SJSA1 (cell line): ENCODE data around the gene CAPN10. TPM values are rescaled to one million over a fixed set of nuclear protein-coding genes. Genes with fewer than 3 reads are reported as not detected.
A peak's percentile ranks its signal among the peaks of the same experiment; 100 is the strongest.
"Not testable (repeated sequence)": the region's sequence is repeated elsewhere in the genome, so short reads cannot be mapped to it uniquely, and the experiment has no call there.

Source experiments
- DNase-seq, 2 experiments: peaks; one replicate each; pipeline ENCODE4 v3.0.0-alpha.2; 2015 to 2020; ENCODE audit warnings: low spot score in 2 of 2, low read depth in 1 of 2
- H3K27ac ChIP-seq: fragments of 250-450 bp; sonication (Bioruptor Pico); 2 replicates; pipeline ENCODE4 v1.5.1; 2020; ENCODE audit warnings: mild to moderate bottlenecking, moderate library complexity
- H3K27me3 ChIP-seq: fragments of 250-450 bp; sonication (Bioruptor Pico); replicated peaks from 2 replicates; pipeline ENCODE4 v1.5.1; 2020; ENCODE audit warnings: mild to moderate bottlenecking, moderate library complexity
- H3K36me3 ChIP-seq: fragments of 250-450 bp; sonication (Bioruptor Pico); 2 replicates; pipeline ENCODE4 v1.5.1; 2020; ENCODE audit warnings: mild to moderate bottlenecking
- H3K4me1 ChIP-seq: fragments of 250-450 bp; sonication (Bioruptor Pico); replicated peaks from 2 replicates; pipeline ENCODE4 v1.6.1; 2021; ENCODE audit warnings: mild to moderate bottlenecking
- H3K4me3 ChIP-seq: fragments of 250-450 bp; sonication (Bioruptor Pico); 2 replicates; pipeline ENCODE4 v1.5.1; 2020; ENCODE audit warnings: mild to moderate bottlenecking
- H3K9me3 ChIP-seq: fragments of 250-450 bp; sonication (Bioruptor Pico); replicated peaks from 2 replicates; pipeline ENCODE4 v1.5.1; 2020; ENCODE audit warnings: mild to moderate bottlenecking
- total RNA-seq: library from RNA; depleted of rRNA; stranded (reverse); fragments of >200 nt; shearing (Covaris generic); gene quantifications from 2 replicates; pipeline ENCODE4 v1.2.3, GENCODE V29; 2014; rRNA removed

Gene CAPN10
- total RNA-seq, result 17.7 and 34.0 TPM in 2 replicates

DNA sequence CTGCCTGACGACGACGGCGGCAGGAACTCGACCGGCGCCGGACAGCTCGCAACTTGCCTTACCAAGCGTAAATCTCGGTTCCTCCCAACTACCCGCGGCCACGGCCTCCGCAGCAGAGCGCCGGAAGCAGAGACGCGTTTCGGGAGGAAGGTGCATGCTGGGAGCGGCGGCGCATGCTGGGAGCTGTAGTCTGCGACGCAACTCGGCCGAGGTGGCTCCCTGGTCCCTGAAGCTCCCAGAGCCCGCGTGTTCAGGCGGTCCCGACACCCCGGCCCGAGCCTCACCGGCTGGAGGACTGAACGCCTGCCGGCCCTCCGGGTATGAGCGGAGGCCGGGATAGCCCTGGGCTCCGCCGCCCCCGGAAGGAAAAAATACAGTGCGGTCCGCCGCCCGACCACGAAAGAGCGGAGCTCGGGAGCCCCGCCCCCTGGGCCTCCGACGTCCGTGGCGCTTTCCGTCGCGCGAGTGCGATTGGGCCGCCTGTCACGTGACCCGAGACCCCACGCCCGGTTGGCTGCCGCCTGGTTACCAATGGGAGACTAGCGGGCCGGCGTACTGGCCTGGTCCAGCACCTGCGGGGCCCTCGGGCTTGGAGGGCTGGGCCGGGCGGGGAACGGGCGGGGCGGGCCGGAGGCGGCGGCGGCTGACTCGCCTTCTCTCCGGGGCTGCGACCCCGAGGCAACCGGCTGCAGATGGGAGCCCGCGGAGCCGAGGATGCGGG lies at the start of gene CAPN10:
CAPN10 (plus strand) TSS at position 537 of the 721 bp plus-strand sequence; CDS start at position 715, 178 bp downstream.
- Histone ChIP-seq H3K27ac (peak within 1 kb of the TSS; percentile 56), H3K9me3 (no peaks in the 10 kb centered on the region), H3K27me3 (no peaks in the 10 kb centered on the region), H3K36me3 (peaks cover 23% of the 10 kb centered on the region), H3K4me3 (peak within 1 kb of the TSS; percentile 80), H3K4me1 (peaks cover 15% of the 10 kb centered on the region)
- peak; percentile 97 to 98 for DNase-seq

DNA sequence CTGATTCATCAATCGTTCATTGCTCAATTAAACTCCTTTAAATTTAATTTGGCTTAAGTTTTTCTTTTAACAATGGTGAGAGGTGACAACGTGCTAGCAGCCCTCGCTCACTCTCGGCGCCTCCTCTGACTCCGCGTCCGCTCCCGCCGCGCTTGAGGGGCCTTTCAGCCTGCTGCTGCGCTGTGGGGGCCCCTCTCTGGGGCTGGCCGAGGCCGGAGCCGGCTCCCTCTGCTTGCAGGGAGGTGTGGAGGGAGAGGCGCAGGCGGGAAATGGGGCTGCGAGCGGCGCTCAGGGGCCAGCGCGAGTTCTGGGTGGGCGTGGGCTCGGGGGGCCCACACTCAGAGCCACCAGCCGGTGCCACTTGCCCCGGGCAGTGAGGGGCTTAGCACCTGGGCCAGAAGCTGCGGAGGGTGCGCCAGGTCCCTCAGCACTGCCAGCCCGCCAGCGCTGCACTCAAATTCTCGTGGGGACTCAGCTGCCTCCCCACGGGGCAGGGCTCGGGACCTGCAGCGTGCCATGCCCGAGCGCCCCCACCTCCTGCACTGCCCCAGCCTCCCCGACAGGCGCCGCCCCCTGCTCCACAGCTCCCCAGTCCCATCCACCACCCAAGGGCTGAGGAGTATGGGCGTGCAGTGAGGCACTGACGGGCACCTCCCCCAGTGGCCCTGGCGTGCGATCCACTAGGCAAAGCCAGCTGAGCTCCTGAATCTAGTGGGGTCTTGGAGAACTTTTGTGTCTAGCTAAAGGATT lies 48.3 kb upstream of the CAPN10 start:
- H3K9me3 ChIP-seq, result no peaks in the 10 kb centered on the region
- DNase-seq, result peak in 1 of 2 experiments; percentile 36
- no peak overlapping the region for H3K27ac ChIP-seq
- H3K36me3 ChIP-seq, result peaks cover 12% of the 10 kb centered on the region
- no peak overlapping the region for H3K4me3 ChIP-seq
- no peaks in the 10 kb centered on the region for H3K27me3 ChIP-seq
- no peaks in the 10 kb centered on the region for H3K4me1 ChIP-seq

- H3K9me3 ChIP-seq, H3K27ac ChIP-seq, DNase-seq, H3K4me3 ChIP-seq, H3K4me1 ChIP-seq, H3K27me3 ChIP-seq: not testable (repeated sequence)
- H3K36me3 ChIP-seq, result peaks cover 13% of the 10 kb centered on the region
Measured at GRCh38 chr2:240539101-240539500, 47.4 kb upstream of the CAPN10 start.

- H3K27me3 ChIP-seq, result no peaks in the 10 kb centered on the region
- no peak overlapping the region for H3K4me3 ChIP-seq
- H3K4me1 ChIP-seq, result no peaks in the 10 kb centered on the region
- no peaks in the 10 kb centered on the region for H3K9me3 ChIP-seq
- H3K27ac ChIP-seq, result no peak overlapping the region
- peaks cover 16% of the 10 kb centered on the region for H3K36me3 ChIP-seq
- no peak for DNase-seq
Measured at GRCh38 chr2:240539906-240540305, 46.6 kb upstream of the CAPN10 start.

DNA sequence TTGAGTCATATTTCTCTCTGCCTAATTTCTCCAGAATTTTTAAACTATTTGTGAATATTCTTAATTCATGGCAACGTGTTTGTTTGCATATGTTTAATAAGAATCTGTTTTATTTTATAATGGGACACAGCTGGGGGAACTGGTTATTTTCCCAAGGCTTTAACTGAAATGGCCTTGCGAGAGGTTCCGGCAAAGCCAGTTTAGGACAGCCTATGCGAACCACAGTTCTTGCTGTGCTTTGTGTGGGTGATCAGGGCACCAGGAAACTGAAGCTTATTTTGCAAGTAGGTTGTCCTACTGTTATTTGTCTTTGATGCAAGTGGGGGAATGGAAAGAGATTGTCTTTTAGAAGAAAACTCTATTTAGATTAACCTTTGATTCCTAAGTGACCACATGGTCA lies 35.2 kb upstream of the CAPN10 start:
- Histone ChIP-seq H3K9me3 (no peaks in the 10 kb centered on the region), H3K4me3 (no peak overlapping the region), H3K27me3 (no peaks in the 10 kb centered on the region), H3K36me3 (peaks cover 14% of the 10 kb centered on the region; the same call in 1 of the 2 replicates), H3K4me1 (peaks cover 7% of the 10 kb centered on the region; the same call in 1 of the 2 replicates), H3K27ac (no peak overlapping the region)
- DNase-seq, result no peak

- H3K9me3 ChIP-seq, result no peaks in the 10 kb centered on the region
- peaks cover 7% of the 10 kb centered on the region; the same call in 1 of the 2 replicates for H3K4me1 ChIP-seq
- H3K36me3 ChIP-seq, result peaks cover 14% of the 10 kb centered on the region; the same call in 1 of the 2 replicates
- H3K27ac ChIP-seq, result no peak overlapping the region
- no peak overlapping the region for H3K4me3 ChIP-seq
- H3K27me3 ChIP-seq, result no peaks in the 10 kb centered on the region
- no peak for DNase-seq
Measured at GRCh38 chr2:240551811-240552210, 34.7 kb upstream of the CAPN10 start.

- no peaks in the 10 kb centered on the region for H3K9me3 ChIP-seq
- H3K27me3 ChIP-seq, result no peaks in the 10 kb centered on the region
- H3K4me1 ChIP-seq, result peaks cover 7% of the 10 kb centered on the region; the same call in 1 of the 2 replicates
- peaks cover 16% of the 10 kb centered on the region; the same call in 1 of the 2 replicates for H3K36me3 ChIP-seq
- peak in 1 of 2 experiments; percentile 40 for DNase-seq
- H3K27ac ChIP-seq, result no peak overlapping the region
- no peak overlapping the region for H3K4me3 ChIP-seq
Measured at GRCh38 chr2:240553956-240554480, 32.5 kb upstream of the CAPN10 start.

DNA sequence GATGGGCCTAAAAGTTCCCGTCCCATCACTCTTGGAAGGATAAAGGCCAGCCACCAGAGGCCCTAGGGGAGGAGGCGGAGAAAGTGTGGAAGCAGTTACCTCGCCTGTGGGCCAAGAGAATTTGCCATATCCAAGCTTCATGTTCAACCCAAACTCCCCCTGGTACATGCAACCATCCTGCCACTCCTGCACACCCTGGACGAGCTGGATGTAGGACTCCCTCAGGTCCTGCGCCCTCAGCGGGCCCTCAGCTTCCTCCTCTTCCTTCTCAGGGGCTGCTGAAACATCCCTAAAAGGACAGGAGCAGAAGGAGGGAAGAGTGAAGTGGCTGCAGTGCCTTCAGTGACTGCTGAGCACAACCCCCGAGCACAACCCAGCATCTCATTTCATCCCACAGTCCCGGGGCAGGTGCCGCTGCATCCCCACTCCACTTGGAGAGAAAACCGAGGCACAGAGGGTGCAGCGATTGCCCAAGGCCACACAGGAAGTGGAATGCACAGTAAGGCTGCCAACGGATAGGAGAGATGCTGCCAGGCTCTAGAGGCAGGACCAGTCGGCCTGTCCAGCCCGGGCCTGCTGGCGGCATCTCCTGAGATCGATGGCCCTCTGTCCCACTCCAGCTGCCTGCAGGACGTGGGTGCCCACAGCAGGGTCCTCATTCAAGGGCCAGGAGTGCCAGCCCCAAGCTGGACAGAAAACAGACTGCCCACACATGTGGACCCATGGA lies 31.6 kb upstream of the CAPN10 start:
- no peaks in the 10 kb centered on the region for H3K27me3 ChIP-seq
- H3K27ac ChIP-seq, result no peak overlapping the region
- peak in 1 of 2 experiments; percentile 22 for DNase-seq
- H3K36me3 ChIP-seq, result peaks cover 18% of the 10 kb centered on the region; the same call in 1 of the 2 replicates
- peaks cover 15% of the 10 kb centered on the region for H3K4me1 ChIP-seq
- H3K9me3 ChIP-seq, result no peaks in the 10 kb centered on the region
- H3K4me3 ChIP-seq, result no peak overlapping the region

DNA sequence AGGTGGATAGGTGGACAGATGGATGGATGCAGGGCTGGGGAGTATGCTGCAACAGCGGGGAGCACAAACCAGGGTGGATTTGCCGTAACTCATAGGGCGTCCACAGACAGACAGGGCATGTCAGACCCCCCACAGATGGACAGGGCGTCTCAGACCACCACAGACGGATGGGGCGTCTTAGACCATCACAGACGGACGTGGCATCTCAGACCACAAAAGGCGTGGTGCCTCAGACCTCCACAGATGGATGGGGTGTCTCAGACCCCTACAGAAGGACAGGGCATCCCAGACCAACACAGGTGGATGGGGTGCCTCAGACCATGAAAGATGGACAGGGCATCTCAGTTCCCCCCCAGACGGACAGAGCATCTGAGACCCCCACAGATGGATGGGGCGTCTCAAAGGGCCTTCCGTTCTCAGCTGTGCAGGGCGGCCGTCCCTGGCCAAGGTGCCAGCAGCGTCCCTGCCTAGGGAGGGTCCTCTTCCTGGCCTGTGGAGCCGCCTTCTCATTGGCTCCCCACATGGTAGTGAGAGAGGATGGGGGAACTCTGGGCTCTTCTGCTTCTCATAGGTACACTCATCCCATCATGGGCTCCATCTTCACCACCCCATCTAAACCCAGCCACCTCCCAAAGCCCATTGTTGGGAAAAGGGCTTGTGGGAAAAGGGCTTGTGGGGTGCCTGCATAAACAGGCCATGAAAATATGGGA lies 30.8 kb upstream of the CAPN10 start:
- Histone ChIP-seq H3K4me3 (no peak overlapping the region), H3K9me3 (no peaks in the 10 kb centered on the region), H3K27me3 (no peaks in the 10 kb centered on the region), H3K36me3 (peaks cover 21% of the 10 kb centered on the region; the same call in 1 of the 2 replicates), H3K4me1 (peaks cover 17% of the 10 kb centered on the region), H3K27ac (no peak overlapping the region)
- DNase-seq, result peak in 1 of 2 experiments; percentile 39

DNA sequence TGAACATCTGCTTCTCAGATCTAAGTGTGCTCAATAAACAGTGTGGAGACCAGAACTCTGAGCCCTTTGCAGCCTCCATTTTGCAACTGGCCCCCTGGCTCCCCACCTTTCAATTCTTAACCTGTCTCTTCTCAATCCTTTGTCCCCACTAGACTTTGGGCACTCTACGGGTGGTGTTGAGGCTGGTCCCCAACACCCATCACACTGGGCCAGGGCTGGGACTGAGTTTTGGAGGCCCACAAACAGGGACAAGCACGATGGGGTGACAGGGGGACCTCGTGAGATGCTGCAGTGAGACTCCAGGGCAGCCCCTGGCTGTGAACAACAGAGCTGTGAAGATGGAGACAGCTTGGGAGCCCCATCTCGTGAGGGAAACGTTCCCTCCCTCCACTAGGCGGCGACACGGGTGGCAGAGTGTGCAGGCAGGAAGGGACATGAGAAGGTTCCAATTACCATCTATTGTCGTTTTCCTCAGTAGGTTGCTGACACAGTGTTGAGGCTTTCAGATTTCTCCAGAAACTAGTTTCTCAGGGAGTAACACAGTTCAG lies 29.9 kb upstream of the CAPN10 start:
- Histone ChIP-seq H3K9me3 (no peaks in the 10 kb centered on the region), H3K27ac (no peak overlapping the region), H3K36me3 (peaks cover 19% of the 10 kb centered on the region; the same call in 1 of the 2 replicates), H3K27me3 (no peaks in the 10 kb centered on the region), H3K4me3 (no peak overlapping the region), H3K4me1 (peaks cover 20% of the 10 kb centered on the region)
- DNase-seq, result peak; percentile 25 to 59

DNA sequence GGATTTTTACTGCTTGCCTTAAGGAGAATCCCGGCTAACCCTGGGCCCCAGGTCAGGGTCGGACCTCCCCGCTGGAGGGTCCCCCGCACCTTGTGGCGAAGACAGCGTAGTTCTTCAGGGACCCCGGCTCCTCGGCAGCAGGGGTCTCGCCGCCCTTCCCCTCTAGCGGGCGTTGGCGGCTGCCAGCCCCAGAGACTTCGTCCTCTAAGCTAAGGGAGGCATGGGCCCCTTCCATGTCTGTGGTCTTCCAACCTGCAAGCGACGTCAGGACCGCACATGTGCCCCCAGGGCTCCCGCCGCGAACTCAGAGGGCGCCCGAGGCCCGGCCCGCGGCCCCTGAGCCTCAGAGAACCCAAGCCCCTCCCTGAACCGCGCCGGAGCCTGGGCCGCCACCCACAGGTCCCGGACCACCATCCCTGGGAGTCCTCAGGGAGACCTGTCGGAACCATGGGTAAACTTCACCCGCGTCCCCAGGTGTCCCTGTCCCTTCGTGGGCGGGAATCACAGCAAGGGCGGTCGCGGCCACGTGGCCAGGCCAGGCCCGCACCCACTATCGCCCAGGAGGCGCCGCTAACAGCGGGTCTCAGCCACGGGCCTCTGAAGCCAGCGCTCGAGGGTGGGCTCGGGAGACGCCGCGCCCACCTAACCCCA lies 29.3 kb upstream of the CAPN10 start:
- Histone ChIP-seq H3K4me3 (no peak overlapping the region), H3K9me3 (no peaks in the 10 kb centered on the region), H3K4me1 (peaks cover 26% of the 10 kb centered on the region), H3K36me3 (peaks cover 19% of the 10 kb centered on the region; the same call in 1 of the 2 replicates), H3K27me3 (no peaks in the 10 kb centered on the region), H3K27ac (no peak overlapping the region)
- peak in 1 of 2 experiments; percentile 42 for DNase-seq

DNA sequence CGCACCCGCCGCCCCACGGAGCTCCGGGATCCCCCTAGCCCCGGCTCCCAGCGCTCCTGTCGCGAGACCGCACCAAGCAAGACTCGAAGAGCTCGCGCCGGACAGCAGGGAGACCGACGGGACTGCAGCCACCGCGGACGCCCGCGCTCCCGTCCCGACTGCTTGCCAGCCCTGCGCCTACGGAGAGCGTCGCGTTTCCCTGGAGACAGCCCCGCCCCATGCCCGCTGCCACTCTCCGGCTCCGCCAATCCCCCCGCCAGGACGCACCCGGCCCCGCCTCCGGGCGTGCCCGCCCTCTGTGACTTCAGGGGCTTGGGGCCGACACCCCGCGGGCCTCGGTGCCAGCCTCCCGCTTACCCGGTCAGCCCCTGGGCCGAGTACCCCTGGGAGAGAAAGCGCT lies 28.7 kb upstream of the CAPN10 start, which contains the start of gene ANKMY1:
ANKMY1 (minus strand) TSS at position 181 of the 400 bp plus-strand sequence. CDS start 653 bp downstream, outside the sequence.
- Histone ChIP-seq H3K27me3 (no peaks in the 10 kb centered on the region), H3K36me3 (peaks cover 16% of the 10 kb centered on the region; the same call in 1 of the 2 replicates), H3K27ac (no peak within 1 kb of the TSS), H3K4me3 (no peak within 1 kb of the TSS), H3K4me1 (peaks cover 30% of the 10 kb centered on the region), H3K9me3 (no peaks in the 10 kb centered on the region)
- peak in 1 of 2 experiments; percentile 48 for DNase-seq
